Muscle of back (tissue), 11 donors: ENCODE measurements around the gene SEMA4D. TPM values are rescaled to one million over a fixed set of nuclear protein-coding genes. Genes with fewer than 3 reads are reported as not detected.
A peak's percentile ranks its signal among the peaks of the same experiment; 100 is the strongest.
"Not testable (repeated sequence)": the region's sequence is repeated elsewhere in the genome, so short reads cannot be mapped to it uniquely, and the experiment has no call there.

Experiments
- DNase-seq, 3 donors: peaks; one replicate each; pipeline versions ENCODE4 v3.0.0 to v3.0.0-alpha.2; 2013
- polyA plus RNA-seq, 10 donors: library from polyadenylated mRNA; unstranded; fragments of 120-200 nt; gene quantifications; one replicate each; pipeline ENCODE4 v1.2.1, GENCODE V29; 2013; ENCODE audit not compliant: insufficient read length in 10 of 10

The SEMA4D gene
- polyA plus RNA-seq, 10 donors: 13.7 to 24.7 (median 21.4) TPM

- peak in 1 of 3 donors; percentile 16 for DNase-seq
Measured at GRCh38 chr9:89372230-89372816, 125.6 kb downstream of the SEMA4D start.

- not testable (repeated sequence) for DNase-seq
Measured at GRCh38 chr9:89371791-89372190, 126.1 kb downstream of the SEMA4D start.

DNA sequence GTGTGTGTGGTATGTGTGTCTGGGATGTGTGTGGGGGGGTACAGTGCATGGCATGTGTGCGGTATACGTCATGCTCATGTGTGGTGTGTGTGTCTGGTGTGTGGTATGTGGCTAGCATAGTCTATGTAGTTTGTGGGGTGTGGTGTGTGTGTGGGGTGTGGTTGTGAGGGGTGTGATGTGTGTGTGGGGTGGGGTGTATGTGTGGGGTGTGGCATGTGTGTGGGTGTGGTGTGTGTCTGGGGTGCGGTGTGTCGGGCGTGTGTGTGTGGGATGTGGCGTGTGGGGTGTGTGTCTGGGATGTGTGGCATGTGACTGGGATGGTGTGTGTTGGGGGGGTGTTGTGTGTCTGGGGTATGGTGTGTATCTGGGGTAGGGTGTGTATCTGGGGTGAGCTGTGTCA lies 127.3 kb downstream of the SEMA4D start:
- DNase-seq: no peak

DNA sequence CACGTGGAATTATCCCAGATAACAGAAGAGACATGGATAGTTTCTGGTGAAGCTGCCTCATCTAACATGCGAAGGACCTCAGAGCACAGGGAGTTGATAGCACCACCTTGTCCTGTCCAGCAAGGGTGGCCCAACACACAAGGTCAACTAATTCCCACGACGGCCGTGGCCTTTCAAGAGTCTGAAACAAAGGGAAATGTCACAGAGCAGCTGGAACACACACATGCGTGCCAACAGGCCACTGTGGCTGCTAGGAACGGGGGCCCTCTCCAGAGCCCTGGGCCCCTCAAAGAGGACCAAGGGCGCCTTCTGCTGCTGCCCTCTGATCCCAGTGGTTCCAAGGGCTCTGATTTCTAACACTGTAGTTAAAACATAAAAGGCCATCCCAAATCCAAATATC lies 128.9 kb downstream of the SEMA4D start:
- no peak for DNase-seq

- DNase-seq: no peak
Measured at GRCh38 chr9:89368550-89368949, 129.4 kb downstream of the SEMA4D start.

- no peak for DNase-seq
Measured at GRCh38 chr9:89367726-89368437, 130.0 kb downstream of the SEMA4D start.

DNA sequence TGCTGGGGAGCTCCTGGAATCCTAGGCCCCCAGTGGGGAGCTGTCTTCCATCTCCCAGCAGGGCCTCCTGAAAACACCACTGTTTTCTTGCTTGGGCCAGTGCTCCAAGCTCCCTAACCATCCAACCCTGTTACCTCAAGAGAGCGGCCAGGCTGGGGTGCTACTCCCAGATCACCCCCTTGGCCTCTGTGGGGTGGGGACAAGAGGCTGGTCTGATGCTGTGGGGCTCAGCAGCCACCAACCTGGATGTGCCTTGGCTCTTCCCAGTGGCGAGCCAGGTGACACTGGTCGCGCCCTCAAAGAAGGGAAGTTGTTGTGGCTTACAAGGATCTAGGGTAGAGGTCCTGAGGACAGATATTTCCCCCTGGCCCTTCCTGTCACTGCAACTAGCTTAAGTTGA lies 130.6 kb downstream of the SEMA4D start:
- no peak for DNase-seq

DNA sequence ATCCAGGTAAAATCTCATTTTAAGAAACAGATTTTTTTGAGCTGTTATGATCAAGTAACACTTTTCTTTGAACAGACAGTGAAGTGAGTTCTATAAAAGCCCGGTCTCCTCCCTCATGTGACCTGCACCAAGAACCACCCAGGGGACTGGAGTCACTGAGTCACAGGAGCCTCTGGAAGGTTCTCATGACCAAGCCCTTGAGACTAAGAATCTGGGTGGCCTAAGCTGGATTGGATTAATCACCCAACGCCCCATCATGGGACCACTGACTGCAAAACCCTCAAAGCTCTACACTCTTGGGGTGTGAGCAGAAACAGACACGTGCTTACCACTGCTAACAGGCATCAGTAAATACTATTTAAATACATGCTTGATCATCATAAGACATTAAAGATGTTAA lies 131.2 kb downstream of the SEMA4D start:
- no peak for DNase-seq

DNA sequence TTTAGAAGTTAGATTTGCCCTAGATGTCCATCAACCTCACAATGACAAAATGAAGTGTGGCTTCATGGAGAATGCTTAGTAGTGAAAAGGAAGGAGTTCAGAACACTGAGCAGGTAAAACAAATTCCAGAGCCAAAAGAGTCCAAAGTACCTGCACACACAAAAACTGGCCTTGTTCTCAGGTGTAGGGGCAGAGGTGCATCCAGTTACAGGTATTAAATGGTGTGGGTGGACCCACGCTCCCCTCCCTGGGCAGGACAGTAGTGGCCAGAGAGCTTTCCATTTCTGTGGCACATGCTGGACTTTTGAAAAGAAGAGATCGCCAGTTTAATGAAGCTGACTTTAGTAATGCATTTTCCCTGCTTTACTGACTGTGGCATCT lies 132.4 kb downstream of the SEMA4D start:
- DNase-seq: no peak

GRCh38 chr9:89364666-89365531 lies 133.0 kb downstream of the SEMA4D start:
- DNase-seq: no peak

DNA sequence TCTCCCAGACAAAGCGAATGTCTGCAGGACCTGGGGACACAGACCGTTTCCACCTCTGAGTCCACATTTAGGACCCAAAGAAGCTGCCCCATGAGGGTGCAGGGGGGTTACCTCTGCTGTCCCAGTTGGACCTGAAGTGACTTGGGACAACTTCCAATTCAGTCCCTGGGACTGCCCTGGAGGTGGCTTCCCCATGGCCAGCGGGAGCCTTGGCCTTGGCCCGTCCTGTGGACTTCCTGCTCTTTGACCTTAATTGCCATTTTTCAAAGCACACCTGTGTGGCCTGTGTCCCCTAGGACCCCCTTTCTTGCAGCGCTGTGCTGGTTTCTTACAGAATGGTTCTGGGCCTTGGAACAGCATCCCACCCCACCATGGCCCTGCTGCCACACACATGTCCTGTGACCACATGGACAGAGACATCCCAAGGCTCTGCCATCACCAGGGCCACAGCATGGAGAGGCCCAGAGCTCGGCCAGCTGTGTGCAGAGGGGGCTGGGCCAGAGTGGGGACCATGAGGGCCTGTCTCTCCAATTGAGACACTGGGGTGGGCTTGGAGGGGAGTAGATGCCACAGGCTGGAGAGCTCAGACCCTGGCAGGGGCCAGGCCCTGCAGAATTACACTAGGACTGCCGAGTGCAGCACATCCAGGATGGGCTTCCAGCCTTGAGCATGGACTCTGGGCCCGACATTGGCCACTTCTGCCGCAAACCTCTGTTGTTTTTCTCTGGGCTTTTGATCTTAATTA lies 133.8 kb downstream of the SEMA4D start:
- DNase-seq: no peak

GRCh38 chr9:89363311-89363670 lies 134.6 kb downstream of the SEMA4D start:
- DNase-seq: no peak

DNA sequence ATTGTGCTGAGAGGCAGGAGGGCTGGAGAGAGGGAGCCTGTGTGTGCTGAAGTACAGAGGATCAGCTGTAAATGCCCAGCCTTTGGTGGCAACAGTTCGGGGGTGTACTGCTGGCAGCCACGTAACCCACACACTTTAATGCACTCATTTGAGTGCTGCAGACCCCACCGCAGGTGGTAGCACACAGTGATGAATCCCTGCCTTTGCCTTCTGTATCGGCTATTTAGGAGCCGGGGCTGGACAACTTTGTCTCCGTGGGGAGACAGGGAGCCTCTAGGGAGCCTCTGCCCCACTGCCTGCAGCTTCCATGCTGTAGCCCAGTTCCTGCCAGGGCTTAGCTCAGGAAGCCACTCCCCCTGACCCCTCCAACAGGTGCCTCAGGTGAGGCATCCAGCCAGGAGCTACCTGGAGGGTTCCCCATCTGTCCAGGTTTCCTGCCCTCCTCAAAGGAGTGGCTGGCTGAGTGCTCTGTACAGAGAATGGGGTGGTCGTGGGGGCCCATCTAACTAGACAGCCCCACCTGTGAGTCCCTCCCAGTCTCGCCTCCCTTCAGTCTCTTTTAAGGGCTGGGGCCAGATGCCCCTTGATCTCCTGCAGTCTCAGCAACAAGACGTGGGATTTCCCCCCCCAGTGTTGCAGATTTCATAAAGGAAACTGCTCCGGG lies 135.1 kb downstream of the SEMA4D start:
- no peak for DNase-seq

- no peak for DNase-seq
Measured at GRCh38 chr9:89361816-89362646, 135.9 kb downstream of the SEMA4D start.

DNA sequence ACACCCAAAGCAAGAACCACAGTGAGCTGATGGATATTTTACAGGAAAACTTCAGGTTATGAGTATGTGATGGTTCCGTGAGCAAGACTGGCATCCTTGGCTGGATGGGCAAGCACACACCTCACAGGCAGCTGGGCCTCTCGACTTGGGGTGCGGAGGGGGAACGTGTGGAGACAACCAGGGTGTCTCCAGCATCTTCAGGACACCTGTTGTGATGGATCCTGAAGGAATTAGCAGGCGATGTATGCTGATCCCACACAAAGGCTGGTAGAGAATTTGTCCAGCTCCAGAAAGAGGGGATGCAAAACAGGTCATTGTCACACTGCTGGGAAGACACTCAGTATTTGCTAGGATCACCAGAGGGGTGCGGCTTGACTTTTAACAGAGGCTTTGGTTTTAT lies 136.9 kb downstream of the SEMA4D start:
- no peak for DNase-seq

DNA sequence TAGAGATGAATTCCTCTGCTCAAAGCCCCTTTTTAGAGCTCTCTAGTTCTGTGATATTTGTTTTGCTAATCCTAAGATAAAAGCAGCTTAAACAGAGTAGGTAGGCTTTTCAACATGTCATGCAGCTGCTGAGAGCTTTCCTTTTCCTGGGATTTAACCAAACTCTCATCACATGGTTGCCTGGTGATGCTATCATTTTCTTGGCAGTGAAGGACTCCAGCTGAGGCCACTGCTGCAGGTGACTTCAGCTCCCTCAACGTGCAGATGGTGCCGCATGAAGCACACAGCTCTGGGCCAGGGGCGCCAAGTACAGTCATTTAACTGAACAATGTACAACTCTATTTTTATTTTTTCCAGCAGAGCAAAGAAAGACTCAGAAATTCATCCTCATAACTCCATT lies 137.4 kb downstream of the SEMA4D start:
- peak; percentile 30 to 74 (median 59) for DNase-seq

GRCh38 chr9:89359751-89360261 lies 138.1 kb downstream of the SEMA4D start:
- peak in 2 of 3 donors; percentile 38 to 54 for DNase-seq

GRCh38 chr9:89358985-89359384 lies 138.9 kb downstream of the SEMA4D start:
- peak; percentile 18 to 75 (median 55) for DNase-seq

DNA sequence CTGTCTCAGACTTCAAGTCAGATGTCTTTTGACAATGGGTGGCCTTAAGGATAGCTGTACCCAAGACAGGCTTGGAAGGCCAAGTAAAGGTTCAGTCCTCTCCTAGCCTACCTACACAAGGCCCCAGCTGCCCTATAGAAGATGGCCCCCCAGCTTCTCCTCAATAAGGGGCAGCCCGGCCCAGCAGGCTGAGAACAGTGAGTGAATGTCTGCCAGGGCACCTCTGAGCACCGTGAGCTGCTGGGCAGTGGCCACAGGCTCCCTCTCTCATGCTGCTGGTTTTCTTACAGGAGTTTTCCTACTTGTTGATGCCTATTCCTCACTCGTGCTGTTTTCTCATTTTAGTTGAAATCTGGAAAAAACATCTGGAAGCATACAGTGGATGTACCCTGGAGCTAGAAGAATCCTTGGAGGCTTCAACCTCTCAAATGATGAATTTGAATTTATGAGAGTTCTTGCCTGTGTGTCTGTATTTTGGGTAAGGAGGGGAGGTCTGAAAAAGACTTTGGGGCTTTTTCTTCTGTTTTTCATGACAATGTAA lies 139.5 kb downstream of the SEMA4D start:
- peak in 2 of 3 donors; percentile 15 to 54 for DNase-seq
